NCI-H748 treated with DMSO at 0.1 percent for 48 hours (cell line): ENCODE results near the gene RAB6A.
A peak's percentile ranks its signal among the peaks of the same experiment; 100 is the strongest.
"Not testable (repeated sequence)": the region's sequence is repeated elsewhere in the genome, so short reads cannot be mapped to it uniquely, and the experiment has no call there.

Source experiments
- DNase-seq: peaks from one replicate; lab custom pipeline; 2025; lab: John Stamatoyannopoulos, UW

Gene RAB6A

GRCh38 chr11:73760679-73761402 lies at the start of gene RAB6A:
RAB6A (minus strand) TSS chr11:73761074; CDS start chr11:73760635, 439 bp downstream.
- DNase-seq: peak; percentile 98

GRCh38 chr11:73810637-73811036 lies 49.8 kb upstream of the RAB6A start:
- DNase-seq: no peak

GRCh38 chr11:73808052-73808451 lies 47.2 kb upstream of the RAB6A start:
- no peak for DNase-seq

- DNase-seq: no peak
Measured at GRCh38 chr11:73804712-73805111, 43.8 kb upstream of the RAB6A start.

GRCh38 chr11:73801136-73801535 lies 40.3 kb upstream of the RAB6A start:
- no peak for DNase-seq

GRCh38 chr11:73800276-73800806 lies 39.5 kb upstream of the RAB6A start:
- DNase-seq: no peak

GRCh38 chr11:73797457-73797856 lies 36.6 kb upstream of the RAB6A start:
- no peak for DNase-seq

- DNase-seq: no peak
Measured at GRCh38 chr11:73795925-73796632, 35.2 kb upstream of the RAB6A start.

GRCh38 chr11:73792584-73792983 lies 31.7 kb upstream of the RAB6A start:
- DNase-seq: no peak

GRCh38 chr11:73789279-73789670 lies 28.4 kb upstream of the RAB6A start:
- DNase-seq: no peak

- DNase-seq: peak; percentile 90
Measured at GRCh38 chr11:73787643-73788558, 27.0 kb upstream of the RAB6A start, which contains the start of gene MRPL48. MRPL48 (plus strand) TSS chr11:73787874; CDS start chr11:73787972, 98 bp downstream.

- no peak for DNase-seq
Measured at GRCh38 chr11:73787051-73787642, 26.3 kb upstream of the RAB6A start.

GRCh38 chr11:73785467-73785866 lies 24.6 kb upstream of the RAB6A start:
- DNase-seq: not testable (repeated sequence)

- DNase-seq: no peak
Measured at GRCh38 chr11:73784734-73785133, 23.9 kb upstream of the RAB6A start.

- no peak for DNase-seq
Measured at GRCh38 chr11:73784080-73784634, 23.3 kb upstream of the RAB6A start.

GRCh38 chr11:73783483-73784020 lies 22.7 kb upstream of the RAB6A start:
- DNase-seq: no peak

- DNase-seq: no peak
Measured at GRCh38 chr11:73781303-73781702, 20.4 kb upstream of the RAB6A start.

GRCh38 chr11:73779084-73779902 lies 18.4 kb upstream of the RAB6A start:
- peak; percentile 98 for DNase-seq

GRCh38 chr11:73770811-73771210 lies 9.9 kb upstream of the RAB6A start:
- not testable (repeated sequence) for DNase-seq

GRCh38 chr11:73766763-73767162 lies 5.9 kb upstream of the RAB6A start:
- DNase-seq: no peak
